AG10803 (cell line): ENCODE data around the gene TPRN.
A peak's percentile ranks its signal among the peaks of the same experiment; 100 is the strongest.

Source experiments
- DNase-seq: peaks from one replicate; pipeline ENCODE4 v3.0.0; 2010; ENCODE audit warnings: low read depth
- H3K4me3 ChIP-seq: 2 replicates; pipeline ENCODE4 v1.5.1; 2011; ENCODE audit warnings: mild to moderate bottlenecking, low read length, control low read depth
- CTCF ChIP-seq: conservative IDR thresholded peaks from 2 replicates; pipeline ENCODE4 v1.5.1; 2011; ENCODE audit warnings: mild to moderate bottlenecking, low read length, control low read depth, inconsistent platforms

TPRN gene

GRCh38 chr9:137191691-137192447 is 8.7 kb downstream of the TPRN start:
- no peak overlapping the region for H3K4me3 ChIP-seq
- no peak for TF ChIP-seq CTCF
- no peak for DNase-seq

- H3K4me3 ChIP-seq: no peak overlapping the region
- no peak for TF ChIP-seq CTCF
- DNase-seq: no peak
Measured at GRCh38 chr9:137191245-137191644, 9.3 kb downstream of the TPRN start.

GRCh38 chr9:137190315-137190856 is 10.2 kb downstream of the TPRN start:
- no peak overlapping the region; the same call in 1 of the 2 replicates for H3K4me3 ChIP-seq
- no peak for DNase-seq
- TF ChIP-seq CTCF: no peak

- TF ChIP-seq CTCF: no peak
- peak overlapping the region; percentile 96 for H3K4me3 ChIP-seq
- DNase-seq: no peak
Measured at GRCh38 chr9:137189297-137190295, 10.9 kb downstream of the TPRN start.

GRCh38 chr9:137188490-137189296 is 11.8 kb downstream of the TPRN start, which contains the start of the genes ANAPC2 and SSNA1:
Gene ANAPC2, minus strand, starts transcription at chr9:137188560. Its CDS starts 28 bp downstream, at chr9:137188532.
Gene SSNA1, plus strand, starts transcription at chr9:137188676. Its CDS starts 51 bp downstream, at chr9:137188727.
- H3K4me3 ChIP-seq: peak within 1 kb of the TSS; percentile 96
- DNase-seq: peak; percentile 91
- TF ChIP-seq CTCF: peak; percentile 42

GRCh38 chr9:137188086-137188489 is 12.5 kb downstream of the TPRN start:
- peak overlapping the region; percentile 96 for H3K4me3 ChIP-seq
- no peak for DNase-seq
- no peak for TF ChIP-seq CTCF
